Measurements from ENCODE around the gene MS4A5.

Gene MS4A5

DNA sequence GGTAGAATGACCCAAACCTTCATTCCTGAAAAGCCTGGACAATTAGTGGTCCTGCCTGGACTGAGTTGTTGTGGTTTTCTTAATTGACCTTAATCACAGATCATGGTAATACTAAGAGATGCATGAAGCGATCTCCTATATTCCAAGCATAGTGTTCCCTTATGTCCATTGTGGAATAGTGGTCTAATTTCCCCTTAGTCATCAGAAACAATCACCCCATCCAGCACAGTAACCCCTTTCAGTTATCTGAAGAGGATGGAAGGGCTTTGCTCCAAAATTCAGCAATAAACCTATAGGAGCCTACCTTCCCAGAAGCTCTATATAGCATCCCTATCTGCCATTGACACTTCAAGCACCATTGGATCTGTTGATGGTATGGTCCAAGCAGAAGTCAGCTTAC lies 6.8 kb upstream of the MS4A5 start:
- no peaks in the 10 kb centered on the region for H3K4me1 ChIP-seq (ENCODE audit: low read length)
- H3K9ac ChIP-seq (ENCODE audit: low read length): no peak overlapping the region
- DNase-seq: no peak
- no peaks in the 10 kb centered on the region for H3K79me2 ChIP-seq (ENCODE audit: low read length)
- H3K9me3 ChIP-seq (replicated peaks; ENCODE audit: insufficient read depth, low read length): no peaks in the 10 kb centered on the region
- no peaks in the 10 kb centered on the region for H3K36me3 ChIP-seq (replicated peaks; ENCODE audit: insufficient read depth, low read length)
- no peak overlapping the region for H3K27ac ChIP-seq (ENCODE audit: low read length)
- H3K4me3 ChIP-seq (ENCODE audit: low read length): no peak overlapping the region
- no peak overlapping the region for H2AFZ ChIP-seq (ENCODE audit: low read length)
- no peak overlapping the region for H3K4me2 ChIP-seq (ENCODE audit: low read depth, low read length)
- no peaks in the 10 kb centered on the region for H4K20me1 ChIP-seq (ENCODE audit: insufficient read depth, low read length)
- H3F3A ChIP-seq (ENCODE audit: insufficient read depth, low read length): no peaks in the 10 kb centered on the region
- TF ChIP-seq, protein P1, sequence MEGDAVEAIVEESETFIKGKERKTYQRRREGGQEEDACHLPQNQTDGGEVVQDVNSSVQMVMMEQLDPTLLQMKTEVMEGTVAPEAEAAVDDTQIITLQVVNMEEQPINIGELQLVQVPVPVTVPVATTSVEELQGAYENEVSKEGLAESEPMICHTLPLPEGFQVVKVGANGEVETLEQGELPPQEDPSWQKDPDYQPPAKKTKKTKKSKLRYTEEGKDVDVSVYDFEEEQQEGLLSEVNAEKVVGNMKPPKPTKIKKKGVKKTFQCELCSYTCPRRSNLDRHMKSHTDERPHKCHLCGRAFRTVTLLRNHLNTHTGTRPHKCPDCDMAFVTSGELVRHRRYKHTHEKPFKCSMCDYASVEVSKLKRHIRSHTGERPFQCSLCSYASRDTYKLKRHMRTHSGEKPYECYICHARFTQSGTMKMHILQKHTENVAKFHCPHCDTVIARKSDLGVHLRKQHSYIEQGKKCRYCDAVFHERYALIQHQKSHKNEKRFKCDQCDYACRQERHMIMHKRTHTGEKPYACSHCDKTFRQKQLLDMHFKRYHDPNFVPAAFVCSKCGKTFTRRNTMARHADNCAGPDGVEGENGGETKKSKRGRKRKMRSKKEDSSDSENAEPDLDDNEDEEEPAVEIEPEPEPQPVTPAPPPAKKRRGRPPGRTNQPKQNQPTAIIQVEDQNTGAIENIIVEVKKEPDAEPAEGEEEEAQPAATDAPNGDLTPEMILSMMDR (IDR thresholded peaks at IDR 0.05; ENCODE audit: low read length): no peak
- TF ChIP-seq EZH2 (optimal IDR thresholded peaks at IDR 0.05; ENCODE audit: low read depth, low read length) (no peak), EZH2phosphoT487 (IDR thresholded peaks at IDR 0.05; ENCODE audit: low read length) (no peak)
- H3K9me2 ChIP-seq (replicated peaks; ENCODE audit: insufficient read depth, low read length): no peaks in the 10 kb centered on the region
- no peaks in the 10 kb centered on the region for H3K27me3 ChIP-seq (replicated peaks; ENCODE audit: insufficient read depth, low read length)

DNA sequence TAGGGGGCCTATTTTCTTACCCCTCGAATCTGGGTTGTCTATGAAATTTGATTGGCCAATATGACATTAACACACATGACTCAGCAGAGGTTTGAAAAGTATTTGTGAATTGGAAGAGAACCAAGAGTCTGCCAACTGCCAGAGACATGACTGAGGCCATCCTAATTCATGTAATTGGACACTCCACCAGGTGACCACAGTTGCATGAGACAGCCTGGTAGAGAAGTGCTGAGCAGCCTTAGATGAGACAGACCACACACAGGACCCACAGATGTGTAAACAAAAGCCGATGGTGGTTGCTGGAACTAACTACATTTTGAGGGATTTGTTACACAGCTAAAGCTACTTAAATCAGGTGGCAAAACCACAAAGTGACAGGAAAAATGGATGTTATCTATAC lies 855 bp upstream of the MS4A5 start:
- Histone ChIP-seq H2AFZ (ENCODE audit: low read length) (no peak overlapping the region), H3K36me3 (replicated peaks; ENCODE audit: insufficient read depth, low read length) (no peaks in the 10 kb centered on the region), H3K9ac (ENCODE audit: low read length) (no peak overlapping the region), H3K27ac (ENCODE audit: low read length) (no peak overlapping the region), H4K20me1 (ENCODE audit: insufficient read depth, low read length) (no peaks in the 10 kb centered on the region), H3K79me2 (ENCODE audit: low read length) (no peaks in the 10 kb centered on the region), H3K4me2 (ENCODE audit: low read depth, low read length) (no peak overlapping the region), H3K9me3 (replicated peaks; ENCODE audit: insufficient read depth, low read length) (no peaks in the 10 kb centered on the region), H3K4me1 (ENCODE audit: low read length) (no peaks in the 10 kb centered on the region), H3K9me2 (replicated peaks; ENCODE audit: insufficient read depth, low read length) (no peaks in the 10 kb centered on the region), H3K27me3 (replicated peaks; ENCODE audit: insufficient read depth, low read length) (no peaks in the 10 kb centered on the region), H3K4me3 (ENCODE audit: low read length) (no peak overlapping the region), H3F3A (ENCODE audit: insufficient read depth, low read length) (no peaks in the 10 kb centered on the region)
- TF ChIP-seq EZH2 (optimal IDR thresholded peaks at IDR 0.05; ENCODE audit: low read depth, low read length) (no peak), EZH2phosphoT487 (IDR thresholded peaks at IDR 0.05; ENCODE audit: low read length) (no peak)
- TF ChIP-seq, protein P1 (IDR thresholded peaks at IDR 0.05; ENCODE audit: low read length): no peak
- DNase-seq: no peak

DNA sequence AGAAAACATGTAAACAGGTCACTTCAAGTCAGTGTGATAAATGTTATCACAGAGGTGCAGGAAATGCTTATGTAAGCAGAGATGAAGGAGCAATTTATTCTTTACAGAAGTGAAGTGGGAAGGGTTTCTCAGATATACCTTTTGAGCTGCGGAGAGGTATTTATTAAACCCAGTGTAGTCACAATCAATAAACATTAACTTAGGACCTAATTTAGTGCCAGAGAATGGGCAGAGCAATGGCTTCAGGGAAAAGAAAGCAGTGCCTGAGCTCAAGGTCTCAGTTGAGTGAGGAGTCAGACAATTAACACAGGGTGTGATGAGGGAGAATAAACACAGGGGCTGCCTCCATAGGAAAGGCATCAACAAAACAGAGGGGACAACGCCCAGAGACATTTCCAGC lies 1.9 kb downstream of the MS4A5 start:
- H4K20me1 ChIP-seq (ENCODE audit: insufficient read depth, low read length): no peaks in the 10 kb centered on the region
- no peak overlapping the region for H3K4me3 ChIP-seq (ENCODE audit: low read length)
- no peak overlapping the region for H3K27ac ChIP-seq (ENCODE audit: low read length)
- H3F3A ChIP-seq (ENCODE audit: insufficient read depth, low read length): no peaks in the 10 kb centered on the region
- TF ChIP-seq, protein P1 (IDR thresholded peaks at IDR 0.05; ENCODE audit: low read length): no peak
- TF ChIP-seq EZH2phosphoT487 (IDR thresholded peaks at IDR 0.05; ENCODE audit: low read length): no peak
- no peak for TF ChIP-seq EZH2 (optimal IDR thresholded peaks at IDR 0.05; ENCODE audit: low read depth, low read length)
- H3K9me2 ChIP-seq (replicated peaks; ENCODE audit: insufficient read depth, low read length): no peaks in the 10 kb centered on the region
- H3K4me2 ChIP-seq (ENCODE audit: low read depth, low read length): no peak overlapping the region
- H3K9ac ChIP-seq (ENCODE audit: low read length): no peak overlapping the region
- H3K4me1 ChIP-seq (ENCODE audit: low read length): no peaks in the 10 kb centered on the region
- H3K9me3 ChIP-seq (replicated peaks; ENCODE audit: insufficient read depth, low read length): no peaks in the 10 kb centered on the region
- no peaks in the 10 kb centered on the region for H3K27me3 ChIP-seq (replicated peaks; ENCODE audit: insufficient read depth, low read length)
- DNase-seq: no peak
- no peaks in the 10 kb centered on the region for H3K36me3 ChIP-seq (replicated peaks; ENCODE audit: insufficient read depth, low read length)
- H2AFZ ChIP-seq (ENCODE audit: low read length): no peak overlapping the region
- no peaks in the 10 kb centered on the region for H3K79me2 ChIP-seq (ENCODE audit: low read length)

Measured in MM.1S (cell line).